Panc1 (cell line): Measurements from ENCODE around the gene EIF5A.

ENCODE experiments used
- POLR2AphosphoS5 ChIP-seq: IDR thresholded peaks from 2 replicates; pipeline ENCODE4 v1.6.1; 2012; ENCODE audit warnings: mild to moderate bottlenecking, low read depth, low read length, moderate library complexity
- TCF7L2 ChIP-seq: IDR thresholded peaks from 2 replicates; pipeline ENCODE4 v1.6.1; 2011; ENCODE audit warnings: mild to moderate bottlenecking, low read depth, low read length, inconsistent platforms
- TF ChIP-seq, protein P1 (sequence below): fragments of 450-650 bp; IDR thresholded peaks from 2 replicates; pipeline ENCODE4 v1.5.1; 2017; ENCODE audit warnings: mild to moderate bottlenecking
- TF ChIP-seq, protein P2 (sequence below), 2 experiments: IDR thresholded peaks; 2 replicates each; pipeline ENCODE4 v1.6.1; 2011 to 2012; ENCODE audit warnings: low read depth in 2 of 2, control low read depth in 1 of 2, low read length in 1 of 2, mild to moderate bottlenecking in 1 of 2, moderate library complexity in 1 of 2; ENCODE audit not compliant: insufficient read depth in 1 of 2

DNA sequence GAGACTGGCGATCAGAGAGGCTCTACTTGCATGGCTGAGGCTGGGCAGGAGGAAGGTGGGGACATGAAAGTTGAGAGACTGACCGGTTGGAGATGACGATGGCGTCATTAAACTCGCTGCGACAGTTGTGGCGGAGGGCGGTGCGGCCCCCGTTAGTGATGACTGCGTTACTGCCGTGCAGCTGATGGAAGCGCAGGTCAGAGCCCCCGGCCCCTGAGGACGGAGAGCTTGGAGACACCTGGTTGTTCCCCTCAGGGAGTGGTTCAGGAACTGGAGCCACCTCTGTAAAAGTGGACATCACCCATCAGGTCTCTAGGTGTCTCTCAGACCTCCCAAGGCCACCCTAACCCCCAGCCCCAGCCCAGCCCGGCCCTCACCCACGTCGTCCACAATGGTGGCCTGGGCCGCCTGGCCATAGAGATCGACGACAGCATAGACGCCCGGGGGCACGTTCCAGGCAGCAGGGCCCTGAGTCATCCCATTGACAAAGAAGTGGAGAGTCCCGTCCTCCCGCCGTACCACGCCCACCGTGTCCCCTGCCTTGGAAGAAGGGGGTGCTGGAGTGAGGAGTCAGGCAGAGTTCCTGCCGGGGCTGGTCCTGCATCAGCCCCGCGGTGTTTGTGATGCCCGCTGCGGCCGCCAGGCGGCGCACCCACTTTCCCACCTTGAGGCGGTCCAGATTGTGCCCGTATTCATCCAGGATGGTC, 16.5 kb downstream of the EIF5A start:
- TF ChIP-seq, protein P1, sequence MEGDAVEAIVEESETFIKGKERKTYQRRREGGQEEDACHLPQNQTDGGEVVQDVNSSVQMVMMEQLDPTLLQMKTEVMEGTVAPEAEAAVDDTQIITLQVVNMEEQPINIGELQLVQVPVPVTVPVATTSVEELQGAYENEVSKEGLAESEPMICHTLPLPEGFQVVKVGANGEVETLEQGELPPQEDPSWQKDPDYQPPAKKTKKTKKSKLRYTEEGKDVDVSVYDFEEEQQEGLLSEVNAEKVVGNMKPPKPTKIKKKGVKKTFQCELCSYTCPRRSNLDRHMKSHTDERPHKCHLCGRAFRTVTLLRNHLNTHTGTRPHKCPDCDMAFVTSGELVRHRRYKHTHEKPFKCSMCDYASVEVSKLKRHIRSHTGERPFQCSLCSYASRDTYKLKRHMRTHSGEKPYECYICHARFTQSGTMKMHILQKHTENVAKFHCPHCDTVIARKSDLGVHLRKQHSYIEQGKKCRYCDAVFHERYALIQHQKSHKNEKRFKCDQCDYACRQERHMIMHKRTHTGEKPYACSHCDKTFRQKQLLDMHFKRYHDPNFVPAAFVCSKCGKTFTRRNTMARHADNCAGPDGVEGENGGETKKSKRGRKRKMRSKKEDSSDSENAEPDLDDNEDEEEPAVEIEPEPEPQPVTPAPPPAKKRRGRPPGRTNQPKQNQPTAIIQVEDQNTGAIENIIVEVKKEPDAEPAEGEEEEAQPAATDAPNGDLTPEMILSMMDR: peak; percentile 91; the same call in 1 of the 2 replicates
- TF ChIP-seq POLR2AphosphoS5 (no peak), TCF7L2 (no peak)
- TF ChIP-seq, protein P2, sequence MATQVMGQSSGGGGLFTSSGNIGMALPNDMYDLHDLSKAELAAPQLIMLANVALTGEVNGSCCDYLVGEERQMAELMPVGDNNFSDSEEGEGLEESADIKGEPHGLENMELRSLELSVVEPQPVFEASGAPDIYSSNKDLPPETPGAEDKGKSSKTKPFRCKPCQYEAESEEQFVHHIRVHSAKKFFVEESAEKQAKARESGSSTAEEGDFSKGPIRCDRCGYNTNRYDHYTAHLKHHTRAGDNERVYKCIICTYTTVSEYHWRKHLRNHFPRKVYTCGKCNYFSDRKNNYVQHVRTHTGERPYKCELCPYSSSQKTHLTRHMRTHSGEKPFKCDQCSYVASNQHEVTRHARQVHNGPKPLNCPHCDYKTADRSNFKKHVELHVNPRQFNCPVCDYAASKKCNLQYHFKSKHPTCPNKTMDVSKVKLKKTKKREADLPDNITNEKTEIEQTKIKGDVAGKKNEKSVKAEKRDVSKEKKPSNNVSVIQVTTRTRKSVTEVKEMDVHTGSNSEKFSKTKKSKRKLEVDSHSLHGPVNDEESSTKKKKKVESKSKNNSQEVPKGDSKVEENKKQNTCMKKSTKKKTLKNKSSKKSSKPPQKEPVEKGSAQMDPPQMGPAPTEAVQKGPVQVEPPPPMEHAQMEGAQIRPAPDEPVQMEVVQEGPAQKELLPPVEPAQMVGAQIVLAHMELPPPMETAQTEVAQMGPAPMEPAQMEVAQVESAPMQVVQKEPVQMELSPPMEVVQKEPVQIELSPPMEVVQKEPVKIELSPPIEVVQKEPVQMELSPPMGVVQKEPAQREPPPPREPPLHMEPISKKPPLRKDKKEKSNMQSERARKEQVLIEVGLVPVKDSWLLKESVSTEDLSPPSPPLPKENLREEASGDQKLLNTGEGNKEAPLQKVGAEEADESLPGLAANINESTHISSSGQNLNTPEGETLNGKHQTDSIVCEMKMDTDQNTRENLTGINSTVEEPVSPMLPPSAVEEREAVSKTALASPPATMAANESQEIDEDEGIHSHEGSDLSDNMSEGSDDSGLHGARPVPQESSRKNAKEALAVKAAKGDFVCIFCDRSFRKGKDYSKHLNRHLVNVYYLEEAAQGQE (IDR thresholded peaks at IDR 0.05; ENCODE audit: insufficient read depth in 1 of 2, low read depth in 2 of 2, low read length in 1 of 2): no peak
